ENCODE measurements around the gene EDA.

GRCh38 chrX:69674891-69675290 lies 59.0 kb downstream of the EDA start:
- no peak for TF ChIP-seq CTCF (IDR thresholded peaks at IDR 0.05 in 8 of 11, conservative IDR thresholded peaks at IDR 0.05 in 3 of 11)
- TF ChIP-seq POLR2A (IDR thresholded peaks at IDR 0.05), result no peak
- no peak for TF ChIP-seq POLR2AphosphoS5 (IDR thresholded peaks at IDR 0.05)
